A673 (cell line): ENCODE data around the gene PBX4. TPM values are rescaled to one million over a fixed set of nuclear protein-coding genes. Genes with fewer than 3 reads are reported as not detected.

Experiments used
- BruUV-seq: library from RNA; stranded (reverse); fragments of 400-500 nt; replicated peaks from 2 replicates; lab custom pipeline; 2021; lab: Mats Ljungman, UMichigan
- CTCF ChIA-PET: fragments of 300-600 bp; sonication (Branson Sonifier 250); formaldehyde crosslinking; loops from one replicate; lab custom pipeline; 2022; ENCODE audit warnings: antibody characterized with exemption; lab: Charles Lee
- POLR2A ChIA-PET: fragments of 300-600 bp; sonication (Branson Sonifier 250); formaldehyde crosslinking; loops from one replicate; lab custom pipeline; 2022; ENCODE audit warnings: antibody characterized with exemption; ENCODE audit not compliant: low non-redundant PET; lab: Charles Lee
- DNase-seq: peaks from one replicate; pipeline ENCODE4 v3.0.0-alpha.2; 2015; ENCODE audit warnings: low spot score
- H3K27ac ChIP-seq: fragments of 200-600 bp; sonication (generic); 2 replicates; pipeline ENCODE4 v1.5.1; 2016; ENCODE audit warnings: mixed run types, low read depth, mild to moderate bottlenecking, mixed read lengths, antibody characterized with exemption, low read length; ENCODE audit not compliant: poor library complexity, severe bottlenecking
- H3K27me3 ChIP-seq: fragments of 200-600 bp; sonication (generic); replicated peaks from 2 replicates; pipeline ENCODE4 v1.6.1; 2017; ENCODE audit warnings: mixed run types, low read depth, mild to moderate bottlenecking, mixed read lengths, antibody characterized with exemption, low read length; ENCODE audit not compliant: insufficient read depth, poor library complexity
- H3K36me3 ChIP-seq: fragments of 200-600 bp; sonication (generic); 2 replicates; pipeline ENCODE4 v1.6.1; 2016; ENCODE audit warnings: mixed run types, mild to moderate bottlenecking, mixed read lengths, antibody characterized with exemption, low read length; ENCODE audit not compliant: insufficient read depth, poor library complexity, severe bottlenecking
- H3K4me1 ChIP-seq: fragments of 200-600 bp; sonication (generic); 2 replicates; pipeline ENCODE4 v1.6.1; 2017; ENCODE audit warnings: mixed run types, mild to moderate bottlenecking, mixed read lengths, antibody characterized with exemption, low read length; ENCODE audit not compliant: insufficient read depth, poor library complexity, severe bottlenecking
- H3K4me3 ChIP-seq: fragments of 200-600 bp; sonication (generic); 2 replicates; pipeline ENCODE4 v1.5.1; 2016; ENCODE audit warnings: low read depth, mixed run types, mild to moderate bottlenecking, mixed read lengths, low read length; ENCODE audit not compliant: poor library complexity, severe bottlenecking
- H3K9me3 ChIP-seq: fragments of 200-600 bp; sonication (generic); 2 replicates; pipeline ENCODE4 v1.6.1; 2016; ENCODE audit warnings: mixed run types, low read depth, mild to moderate bottlenecking, mixed read lengths, antibody characterized with exemption, low read length; ENCODE audit not compliant: poor library complexity, severe bottlenecking
- EZH2 ChIP-seq: fragments of 200-600 bp; sonication (generic); IDR thresholded peaks from 2 replicates; pipeline ENCODE4 v1.6.1; 2017; ENCODE audit warnings: borderline replicate concordance, low read depth, mild to moderate bottlenecking, mixed read lengths, antibody characterized with exemption, low read length; ENCODE audit not compliant: poor library complexity, severe bottlenecking
- intact Hi-C: fragments of 100-400 bp; cut with micrococcal nuclease; formaldehyde crosslinking; loops from one replicate; pipeline ENCODE4 v1.10.0; 2022; ENCODE audit not compliant: unreplicated experiment
- total RNA-seq: library from RNA; stranded (reverse); gene quantifications from 2 replicates; pipeline ENCODE4 v1.2.3, GENCODE V29; 2021
- TF ChIP-seq, protein P1 (sequence below): fragments of 300-800, 200-600 bp; sonication (generic); conservative IDR thresholded peaks from 2 replicates; pipeline ENCODE4 v1.5.1; 2017; ENCODE audit warnings: low read depth, mild to moderate bottlenecking, antibody characterized with exemption, low read length, moderate library complexity, mixed read lengths

Gene PBX4
- total RNA-seq, 1 experiment from 2014 or later: 3.1 TPM

DNA sequence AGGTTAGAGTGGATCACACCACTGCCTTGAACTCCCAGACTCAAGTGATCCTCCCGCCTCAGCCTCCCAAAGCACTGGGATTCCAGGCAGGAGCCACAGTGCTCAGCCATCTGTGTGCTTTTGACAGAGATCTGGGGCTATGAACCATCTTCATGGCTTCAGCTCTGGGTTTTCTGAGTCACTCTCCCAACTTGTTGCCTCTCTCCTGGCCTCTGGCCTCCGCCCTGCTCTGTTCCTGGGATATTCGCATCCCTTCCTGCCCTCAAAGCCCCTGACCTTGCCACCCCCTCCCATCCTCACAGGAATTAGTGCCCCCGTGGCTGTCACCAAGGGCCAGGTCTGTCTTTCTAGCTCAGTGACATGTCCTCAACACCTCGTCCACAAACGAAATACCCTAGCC is 30.7 kb upstream of the PBX4 start:
- Histone ChIP-seq H3K4me3 (no peak overlapping the region), H3K27me3 (no peaks in the 10 kb centered on the region), H3K4me1 (no peaks in the 10 kb centered on the region), H3K27ac (no peak overlapping the region), H3K9me3 (no peaks in the 10 kb centered on the region), H3K36me3 (peaks cover 65% of the 10 kb centered on the region)
- DNase-seq: no peak
- intact Hi-C loops: no loop called here
- BruUV-seq: no TSS peak
- ChIA-PET CTCF (no interaction called here), POLR2A (no interaction called here)
- TF ChIP-seq, protein P1, sequence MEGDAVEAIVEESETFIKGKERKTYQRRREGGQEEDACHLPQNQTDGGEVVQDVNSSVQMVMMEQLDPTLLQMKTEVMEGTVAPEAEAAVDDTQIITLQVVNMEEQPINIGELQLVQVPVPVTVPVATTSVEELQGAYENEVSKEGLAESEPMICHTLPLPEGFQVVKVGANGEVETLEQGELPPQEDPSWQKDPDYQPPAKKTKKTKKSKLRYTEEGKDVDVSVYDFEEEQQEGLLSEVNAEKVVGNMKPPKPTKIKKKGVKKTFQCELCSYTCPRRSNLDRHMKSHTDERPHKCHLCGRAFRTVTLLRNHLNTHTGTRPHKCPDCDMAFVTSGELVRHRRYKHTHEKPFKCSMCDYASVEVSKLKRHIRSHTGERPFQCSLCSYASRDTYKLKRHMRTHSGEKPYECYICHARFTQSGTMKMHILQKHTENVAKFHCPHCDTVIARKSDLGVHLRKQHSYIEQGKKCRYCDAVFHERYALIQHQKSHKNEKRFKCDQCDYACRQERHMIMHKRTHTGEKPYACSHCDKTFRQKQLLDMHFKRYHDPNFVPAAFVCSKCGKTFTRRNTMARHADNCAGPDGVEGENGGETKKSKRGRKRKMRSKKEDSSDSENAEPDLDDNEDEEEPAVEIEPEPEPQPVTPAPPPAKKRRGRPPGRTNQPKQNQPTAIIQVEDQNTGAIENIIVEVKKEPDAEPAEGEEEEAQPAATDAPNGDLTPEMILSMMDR: no peak
- no peak for TF ChIP-seq EZH2

- no peak for DNase-seq
- H3K27ac ChIP-seq: no peak overlapping the region
- ChIA-PET CTCF (no interaction called here), POLR2A (no interaction called here)
- H3K36me3 ChIP-seq: peaks cover 53% of the 10 kb centered on the region
- H3K4me1 ChIP-seq: no peaks in the 10 kb centered on the region
- intact Hi-C loops: no loop called here
- H3K4me3 ChIP-seq: no peak overlapping the region
- no peaks in the 10 kb centered on the region for H3K9me3 ChIP-seq
- no peak for TF ChIP-seq EZH2
- TF ChIP-seq, protein P1: no peak
- H3K27me3 ChIP-seq: no peaks in the 10 kb centered on the region
- BruUV-seq: no TSS peak
Measured at GRCh38 chr19:19647037-19647835, 28.7 kb upstream of the PBX4 start.

DNA sequence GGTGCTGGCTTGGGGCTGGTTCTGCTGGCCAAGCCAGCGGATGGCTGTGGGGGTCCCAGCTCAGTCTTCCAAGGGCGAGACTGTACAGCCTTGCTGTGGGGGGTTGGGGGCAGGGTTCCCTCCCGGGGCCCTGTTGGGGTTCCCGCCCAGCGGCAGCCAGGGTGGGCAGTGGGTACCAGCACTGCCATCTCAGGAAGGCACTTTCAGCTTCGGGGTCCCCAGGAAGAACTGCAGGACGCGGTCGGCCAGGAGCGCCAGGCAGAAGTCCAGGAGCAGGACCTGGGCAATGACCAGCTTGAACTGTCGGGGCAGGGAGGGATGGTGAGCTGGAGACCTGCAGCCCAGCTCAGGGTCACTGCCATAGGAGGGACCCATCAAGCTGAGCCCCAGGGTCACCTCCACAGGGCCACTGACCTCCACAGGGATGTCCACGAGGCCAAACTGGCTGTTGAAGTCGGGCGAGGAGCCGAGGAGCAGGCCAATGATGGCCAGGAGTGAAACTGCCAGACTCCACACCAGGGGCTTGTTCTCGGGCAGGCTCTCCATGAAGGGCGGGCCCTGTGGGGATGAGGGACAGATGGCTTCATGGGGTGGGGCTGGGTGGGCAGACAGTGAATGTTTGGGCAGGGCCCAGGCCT is 26.9 kb upstream of the PBX4 start:
- H3K36me3 ChIP-seq: peaks cover 38% of the 10 kb centered on the region
- no peak overlapping the region for H3K4me3 ChIP-seq
- ChIA-PET CTCF (no interaction called here), POLR2A (no interaction called here)
- no peaks in the 10 kb centered on the region for H3K27me3 ChIP-seq
- no peak overlapping the region for H3K27ac ChIP-seq
- no peak for TF ChIP-seq EZH2
- TF ChIP-seq, protein P1: no peak
- TSS peak; percentile 14 for BruUV-seq
- intact Hi-C loops: no loop called here
- DNase-seq: no peak
- H3K9me3 ChIP-seq: no peaks in the 10 kb centered on the region
- H3K4me1 ChIP-seq: no peaks in the 10 kb centered on the region
